GF-D8 (cell line): ENCODE measurements around the gene KCTD16.

Experiments
- DNase-seq: peaks from one replicate; lab custom pipeline; 2025; lab: John Stamatoyannopoulos, UW

KCTD16 gene

GRCh38 chr5:144460600-144460999 is 289.9 kb downstream of the KCTD16 start:
- no peak for DNase-seq

GRCh38 chr5:144462577-144462976 is 291.9 kb downstream of the KCTD16 start:
- no peak for DNase-seq

- DNase-seq = no peak
Measured at GRCh38 chr5:144463481-144464223, 293.0 kb downstream of the KCTD16 start.

- DNase-seq = no peak
Measured at GRCh38 chr5:144464306-144464705, 293.6 kb downstream of the KCTD16 start.

GRCh38 chr5:144465441-144465840 is 294.8 kb downstream of the KCTD16 start:
- no peak for DNase-seq

- no peak for DNase-seq
Measured at GRCh38 chr5:144467792-144468191, 297.1 kb downstream of the KCTD16 start.

GRCh38 chr5:144468571-144468970 is 297.9 kb downstream of the KCTD16 start:
- no peak for DNase-seq

GRCh38 chr5:144469106-144469505 is 298.4 kb downstream of the KCTD16 start:
- DNase-seq = no peak

GRCh38 chr5:144472221-144472620 is 301.5 kb downstream of the KCTD16 start:
- DNase-seq = no peak

- no peak for DNase-seq
Measured at GRCh38 chr5:144473650-144474049, 303.0 kb downstream of the KCTD16 start.

- DNase-seq = no peak
Measured at GRCh38 chr5:144478565-144478964, 307.9 kb downstream of the KCTD16 start.

GRCh38 chr5:144481861-144482260 is 311.2 kb downstream of the KCTD16 start:
- no peak for DNase-seq

- DNase-seq = no peak
Measured at GRCh38 chr5:144484124-144484897, 313.6 kb downstream of the KCTD16 start.

- DNase-seq = no peak
Measured at GRCh38 chr5:144485540-144485939, 314.9 kb downstream of the KCTD16 start.

- DNase-seq = no peak
Measured at GRCh38 chr5:144487207-144487606, 316.5 kb downstream of the KCTD16 start.

- DNase-seq = no peak
Measured at GRCh38 chr5:144487761-144488160, 317.1 kb downstream of the KCTD16 start.

- no peak for DNase-seq
Measured at GRCh38 chr5:144503123-144503522, 332.4 kb downstream of the KCTD16 start.

- DNase-seq = no peak
Measured at GRCh38 chr5:144504929-144505577, 334.4 kb downstream of the KCTD16 start.

- no peak for DNase-seq
Measured at GRCh38 chr5:144510845-144511579, 340.3 kb downstream of the KCTD16 start.

- no peak for DNase-seq
Measured at GRCh38 chr5:144511580-144512072, 341.0 kb downstream of the KCTD16 start.

- DNase-seq = no peak
Measured at GRCh38 chr5:144522698-144523097, 352.0 kb downstream of the KCTD16 start.

- DNase-seq = no peak
Measured at GRCh38 chr5:144525000-144525399, 354.3 kb downstream of the KCTD16 start.
